Progenitor cell of endocrine pancreas (in vitro differentiated cells): ENCODE data around the gene SMKR1. TPM values are rescaled to one million over a fixed set of nuclear protein-coding genes. Genes with fewer than 3 reads are reported as not detected.

ENCODE experiments used
- DNase-seq: peaks from one replicate; pipeline ENCODE4 v3.0.0; 2021; ENCODE audit warnings: low spot score; ENCODE audit not compliant: unreplicated experiment
- H3K27ac Mint-ChIP-seq: 2 replicates; pipeline ENCODE4 v1.8.0; 2021; ENCODE audit warnings: mild to moderate bottlenecking, moderate library complexity, mixed read lengths
- H3K27me3 Mint-ChIP-seq: 2 replicates; pipeline ENCODE4 v1.8.0; 2021; ENCODE audit warnings: mixed read lengths
- H3K36me3 Mint-ChIP-seq: 2 replicates; pipeline ENCODE4 v1.8.0; 2022; ENCODE audit warnings: mixed read lengths; ENCODE audit not compliant: insufficient read depth
- H3K4me1 Mint-ChIP-seq: 2 replicates; pipeline ENCODE4 v1.8.0; 2021; ENCODE audit warnings: low read depth, mixed read lengths
- H3K4me3 Mint-ChIP-seq: 2 replicates; pipeline ENCODE4 v1.8.0; 2021; ENCODE audit warnings: low read depth, mild to moderate bottlenecking, moderate library complexity, mixed read lengths
- H3K9me3 Mint-ChIP-seq: 2 replicates; pipeline ENCODE4 v1.8.0; 2021; ENCODE audit warnings: low read depth, mixed read lengths
- CTCF ChIP-seq: fragments of 200-600 bp; sonication (generic); IDR thresholded peaks from one replicate; pipeline ENCODE4 v1.5.0; 2021; ENCODE audit warnings: antibody characterized with exemption, mild to moderate bottlenecking; ENCODE audit not compliant: unreplicated experiment
- total RNA-seq: library from RNA; stranded (reverse); gene quantifications from 2 replicates; pipeline ENCODE4 v1.2.1, GENCODE V29; 2021

SMKR1 gene
- total RNA-seq, 1 donor from 2014 or later, result 2.3 TPM

- DNase-seq, result no peak
- H3K27me3 Mint-ChIP-seq, result no peaks in the 10 kb centered on the region
- H3K27ac Mint-ChIP-seq, result no peak overlapping the region
- no peaks in the 10 kb centered on the region for H3K36me3 Mint-ChIP-seq
- H3K4me1 Mint-ChIP-seq, result no peaks in the 10 kb centered on the region
- TF ChIP-seq CTCF, result no peak
- no peak overlapping the region for H3K4me3 Mint-ChIP-seq
- no peaks in the 10 kb centered on the region for H3K9me3 Mint-ChIP-seq
These were observed 37.3 kb upstream of the SMKR1 start for GRCh38 chr7:129465080-129465479.

- DNase-seq, result no peak
- Mint-ChIP-seq H3K27ac (no peak overlapping the region), H3K36me3 (no peaks in the 10 kb centered on the region), H3K9me3 (no peaks in the 10 kb centered on the region), H3K27me3 (no peaks in the 10 kb centered on the region), H3K4me3 (no peak overlapping the region), H3K4me1 (no peaks in the 10 kb centered on the region)
- no peak for TF ChIP-seq CTCF
These were observed 35.5 kb upstream of the SMKR1 start for GRCh38 chr7:129466796-129467195.

GRCh38 chr7:129468087-129468486 is 34.2 kb upstream of the SMKR1 start:
- no peak overlapping the region for H3K27ac Mint-ChIP-seq
- no peak for TF ChIP-seq CTCF
- no peaks in the 10 kb centered on the region for H3K4me1 Mint-ChIP-seq
- no peaks in the 10 kb centered on the region for H3K36me3 Mint-ChIP-seq
- DNase-seq, result no peak
- no peak overlapping the region for H3K4me3 Mint-ChIP-seq
- H3K9me3 Mint-ChIP-seq, result no peaks in the 10 kb centered on the region
- H3K27me3 Mint-ChIP-seq, result no peaks in the 10 kb centered on the region

GRCh38 chr7:129468547-129468946 is 33.8 kb upstream of the SMKR1 start:
- no peak overlapping the region for H3K4me3 Mint-ChIP-seq
- no peaks in the 10 kb centered on the region for H3K4me1 Mint-ChIP-seq
- H3K27me3 Mint-ChIP-seq, result no peaks in the 10 kb centered on the region
- no peak for DNase-seq
- TF ChIP-seq CTCF, result no peak
- H3K9me3 Mint-ChIP-seq, result no peaks in the 10 kb centered on the region
- no peaks in the 10 kb centered on the region for H3K36me3 Mint-ChIP-seq
- H3K27ac Mint-ChIP-seq, result no peak overlapping the region

- H3K4me1 Mint-ChIP-seq, result no peaks in the 10 kb centered on the region
- H3K27ac Mint-ChIP-seq, result no peak overlapping the region
- H3K27me3 Mint-ChIP-seq, result no peaks in the 10 kb centered on the region
- H3K9me3 Mint-ChIP-seq, result peaks cover under 1% of the 10 kb centered on the region
- H3K4me3 Mint-ChIP-seq, result no peak overlapping the region
- no peak for TF ChIP-seq CTCF
- peaks cover 1% of the 10 kb centered on the region for H3K36me3 Mint-ChIP-seq
- DNase-seq, result no peak
These were observed 32.4 kb upstream of the SMKR1 start for GRCh38 chr7:129469930-129470329.

GRCh38 chr7:129470411-129470810 is 31.9 kb upstream of the SMKR1 start:
- no peak overlapping the region for H3K27ac Mint-ChIP-seq
- H3K36me3 Mint-ChIP-seq, result peaks cover 3% of the 10 kb centered on the region

More at GRCh38 chr7:129470411-129470810, 31.9 kb upstream of the SMKR1 start:
- TF ChIP-seq CTCF, result no peak
- peaks cover 3% of the 10 kb centered on the region for H3K9me3 Mint-ChIP-seq
- DNase-seq, result no peak
- no peaks in the 10 kb centered on the region for H3K4me1 Mint-ChIP-seq
- no peak overlapping the region for H3K4me3 Mint-ChIP-seq
- H3K27me3 Mint-ChIP-seq, result no peaks in the 10 kb centered on the region
